AG08396 (cell line): Measurements from ENCODE around the gene CENPO.
A peak's percentile ranks its signal among the peaks of the same experiment; 100 is the strongest.
"Not testable (repeated sequence)": the region's sequence is repeated elsewhere in the genome, so short reads cannot be mapped to it uniquely, and the experiment has no call there.

Experiments
- DNase-seq: peaks from one replicate; pipeline ENCODE4 v3.0.0; 2012; ENCODE audit warnings: low spot score, mixed read lengths

Gene CENPO

GRCh38 chr2:24788816-24789215, 4.4 kb upstream of the CENPO start:
- no peak for DNase-seq

- DNase-seq: no peak
Measured at GRCh38 chr2:24791452-24791851, 1.8 kb upstream of the CENPO start.

- DNase-seq: no peak
Measured at GRCh38 chr2:24792542-24792873, 717 bp upstream of the CENPO start.

- DNase-seq: peak; percentile 37
Measured at GRCh38 chr2:24793761-24794435, 673 bp downstream of the CENPO start.

GRCh38 chr2:24797644-24798043, 4.4 kb downstream of the CENPO start:
- DNase-seq: no peak

GRCh38 chr2:24800487-24800886, 7.3 kb downstream of the CENPO start:
- not testable (repeated sequence) for DNase-seq

GRCh38 chr2:24805811-24806660, 12.8 kb downstream of the CENPO start:
- not testable (repeated sequence) for DNase-seq

GRCh38 chr2:24806661-24807036, 13.4 kb downstream of the CENPO start:
- DNase-seq: no peak

- DNase-seq: no peak
Measured at GRCh38 chr2:24809316-24810007, 16.2 kb downstream of the CENPO start.

- DNase-seq: no peak
Measured at GRCh38 chr2:24813691-24814137, 20.5 kb downstream of the CENPO start.

GRCh38 chr2:24814516-24814915, 21.3 kb downstream of the CENPO start:
- DNase-seq: no peak

- no peak for DNase-seq
Measured at GRCh38 chr2:24815171-24815570, 21.9 kb downstream of the CENPO start.

- DNase-seq: no peak
Measured at GRCh38 chr2:24816404-24816803, 23.2 kb downstream of the CENPO start.

- DNase-seq: peak; percentile 68
Measured at GRCh38 chr2:24816884-24817283, 23.7 kb downstream of the CENPO start.

- peak; percentile 19 for DNase-seq
Measured at GRCh38 chr2:24818721-24819167, 25.5 kb downstream of the CENPO start.

GRCh38 chr2:24819442-24820174, 26.4 kb downstream of the CENPO start:
- no peak for DNase-seq

- DNase-seq: no peak
Measured at GRCh38 chr2:24820175-24820513, 26.9 kb downstream of the CENPO start.

GRCh38 chr2:24820598-24821432, 27.6 kb downstream of the CENPO start:
- DNase-seq: peak; percentile 2

GRCh38 chr2:24821433-24821891, 28.2 kb downstream of the CENPO start:
- no peak for DNase-seq

GRCh38 chr2:24822049-24822706, 29.0 kb downstream of the CENPO start:
- DNase-seq: no peak
